ENCODE results near the gene LRBA.
A peak's percentile ranks its signal among the peaks of the same experiment; 100 is the strongest.
"Not testable (repeated sequence)": the region's sequence is repeated elsewhere in the genome, so short reads cannot be mapped to it uniquely, and the experiment has no call there.

Gene LRBA

GRCh38 chr4:150673793-150674192, 341.3 kb downstream of the LRBA start:
- no peak for DNase-seq (ENCODE audit: low spot score)

GRCh38 chr4:150668824-150669223, 346.3 kb downstream of the LRBA start:
- no peak for DNase-seq (ENCODE audit: low spot score)

- DNase-seq (ENCODE audit: low spot score), result no peak
These were observed 350.1 kb downstream of the LRBA start for GRCh38 chr4:150664935-150665334.

GRCh38 chr4:150662686-150663085, 352.4 kb downstream of the LRBA start:
- DNase-seq (ENCODE audit: low spot score), result no peak

- DNase-seq (ENCODE audit: low spot score), result not testable (repeated sequence)
These were observed 353.5 kb downstream of the LRBA start for GRCh38 chr4:150661551-150661950.

- not testable (repeated sequence) for DNase-seq (ENCODE audit: low spot score)
These were observed 356.8 kb downstream of the LRBA start for GRCh38 chr4:150658258-150658657.

- no peak for DNase-seq (ENCODE audit: low spot score)
These were observed 358.2 kb downstream of the LRBA start for GRCh38 chr4:150656891-150657290.

GRCh38 chr4:150650751-150651150, 364.3 kb downstream of the LRBA start:
- no peak for DNase-seq (ENCODE audit: low spot score)

GRCh38 chr4:150648123-150648522, 367.0 kb downstream of the LRBA start:
- no peak for DNase-seq (ENCODE audit: low spot score)

- DNase-seq (ENCODE audit: low spot score), result no peak
These were observed 368.1 kb downstream of the LRBA start for GRCh38 chr4:150647008-150647407.

GRCh38 chr4:150641612-150642011, 373.5 kb downstream of the LRBA start:
- no peak for DNase-seq (ENCODE audit: low spot score)

- no peak for DNase-seq (ENCODE audit: low spot score)
These were observed 382.4 kb downstream of the LRBA start for GRCh38 chr4:150632639-150633038.

- DNase-seq (ENCODE audit: low spot score), result no peak
These were observed 387.0 kb downstream of the LRBA start for GRCh38 chr4:150628073-150628472.

GRCh38 chr4:150625033-150625432, 390.1 kb downstream of the LRBA start:
- no peak for DNase-seq (ENCODE audit: low spot score)

- DNase-seq (ENCODE audit: low spot score), result no peak
These were observed 391.0 kb downstream of the LRBA start for GRCh38 chr4:150624055-150624454.

- no peak for DNase-seq (ENCODE audit: low spot score)
These were observed 396.0 kb downstream of the LRBA start for GRCh38 chr4:150619042-150619441.

- no peak for DNase-seq (ENCODE audit: low spot score)
These were observed 406.0 kb downstream of the LRBA start for GRCh38 chr4:150609131-150609530.

GRCh38 chr4:150600812-150601445, 414.2 kb downstream of the LRBA start:
- DNase-seq (ENCODE audit: low spot score), result peak; percentile 7

GRCh38 chr4:150599547-150599946, 415.5 kb downstream of the LRBA start:
- no peak for DNase-seq (ENCODE audit: low spot score)

GRCh38 chr4:150598909-150599308, 416.2 kb downstream of the LRBA start:
- no peak for DNase-seq (ENCODE audit: low spot score)

GRCh38 chr4:150593996-150594395, 421.1 kb downstream of the LRBA start:
- no peak for DNase-seq (ENCODE audit: low spot score)

- no peak for DNase-seq (ENCODE audit: low spot score)
These were observed 423.2 kb downstream of the LRBA start for GRCh38 chr4:150591904-150592303.

- no peak for DNase-seq (ENCODE audit: low spot score)
These were observed 423.7 kb downstream of the LRBA start for GRCh38 chr4:150591406-150591805.

GRCh38 chr4:150590631-150591030, 424.5 kb downstream of the LRBA start:
- DNase-seq (ENCODE audit: low spot score), result no peak
